T-helper 1 cell treated with Interleukin-12 subunit alpha and Interleukin-12 subunit beta and Interleukin-4 antibody, amounts not matched to agents 30 ng/mL and 1 ng/mL, for 36 hours (primary cell): ENCODE measurements around the gene PLEKHA6. TPM values are rescaled to one million over a fixed set of nuclear protein-coding genes. Genes with fewer than 3 reads are reported as not detected.

Source experiments
- intact Hi-C: fragments of 100-400 bp; cut with micrococcal nuclease; formaldehyde crosslinking; loops from one replicate; pipeline ENCODE4 v1.15.1; 2024
- total RNA-seq: library from RNA; stranded (reverse); gene quantifications from 2 replicates; pipeline ENCODE4 v1.2.3, GENCODE V29; 2022

Gene PLEKHA6
- total RNA-seq, 1 donor from 2014 or later, result 0.32 TPM

DNA sequence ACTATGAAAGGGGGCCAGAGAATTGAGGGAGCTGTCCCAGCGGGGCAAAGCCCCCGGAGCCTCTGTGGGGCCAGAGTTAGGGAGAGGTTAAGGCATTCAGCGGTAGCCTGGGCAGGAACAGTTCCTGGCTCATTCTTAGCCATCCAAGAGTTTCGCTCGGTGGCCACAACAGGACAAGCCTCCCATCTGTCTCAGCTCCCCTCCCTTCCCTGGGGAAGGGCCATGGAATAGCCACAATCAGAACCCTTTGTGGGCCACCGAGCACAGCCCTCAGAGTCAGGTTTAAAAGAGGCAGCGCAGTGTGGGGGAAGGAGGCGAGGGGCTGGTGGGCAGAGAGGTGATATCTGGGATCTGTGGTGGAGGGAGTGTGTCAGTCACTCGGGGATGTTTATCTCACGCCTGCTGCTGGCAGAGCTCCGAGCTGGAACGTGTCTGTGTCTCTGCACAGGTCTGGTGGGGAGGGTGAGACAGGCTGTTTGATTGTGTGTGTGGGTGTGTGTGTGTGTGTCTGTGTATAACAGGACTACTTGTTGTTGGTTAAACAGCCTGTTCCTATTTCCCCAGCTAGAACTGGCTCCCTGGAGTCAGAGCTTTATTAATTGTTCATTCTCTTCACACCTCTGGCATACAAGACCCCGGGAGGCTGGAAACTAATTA is 96.3 kb downstream of the PLEKHA6 start:
- intact Hi-C loops, result no loop called here

DNA sequence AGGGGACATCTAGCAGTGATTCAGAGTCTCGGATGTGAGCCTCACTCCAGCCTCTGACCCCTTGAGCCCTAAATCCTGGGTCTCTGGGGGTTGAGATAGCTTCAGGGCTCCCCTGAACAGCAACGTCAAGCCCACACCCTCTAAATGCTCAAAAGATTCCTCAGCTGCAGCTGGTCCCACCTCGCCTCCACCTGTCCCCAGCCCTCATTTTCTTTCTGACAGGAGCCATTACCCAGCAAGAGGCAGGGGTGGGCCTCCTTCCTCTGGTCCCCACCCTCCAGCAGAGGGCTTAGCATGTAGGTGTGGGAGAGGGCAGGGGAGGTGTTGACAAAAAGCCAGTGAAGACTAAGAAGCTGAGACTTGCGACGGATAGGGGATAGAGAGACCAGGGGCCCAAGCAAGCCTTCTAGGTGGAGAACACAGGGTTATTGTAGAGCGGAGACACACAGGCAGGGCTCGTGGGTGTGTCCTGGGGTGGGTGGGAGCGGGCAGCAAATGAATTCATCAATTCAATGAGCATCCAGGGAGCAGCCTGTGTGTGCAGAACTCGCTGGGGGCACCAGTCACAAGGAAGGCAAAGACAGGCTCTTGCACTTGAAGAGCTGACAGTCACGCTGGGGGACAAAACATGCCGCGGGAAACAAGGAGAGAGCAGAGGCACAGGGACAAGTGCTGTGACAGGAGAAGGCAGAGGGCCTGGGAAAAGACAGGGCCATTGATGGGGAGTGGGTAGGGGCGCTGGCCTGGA is 97.0 kb downstream of the PLEKHA6 start:
- intact Hi-C loops, result no loop called here

DNA sequence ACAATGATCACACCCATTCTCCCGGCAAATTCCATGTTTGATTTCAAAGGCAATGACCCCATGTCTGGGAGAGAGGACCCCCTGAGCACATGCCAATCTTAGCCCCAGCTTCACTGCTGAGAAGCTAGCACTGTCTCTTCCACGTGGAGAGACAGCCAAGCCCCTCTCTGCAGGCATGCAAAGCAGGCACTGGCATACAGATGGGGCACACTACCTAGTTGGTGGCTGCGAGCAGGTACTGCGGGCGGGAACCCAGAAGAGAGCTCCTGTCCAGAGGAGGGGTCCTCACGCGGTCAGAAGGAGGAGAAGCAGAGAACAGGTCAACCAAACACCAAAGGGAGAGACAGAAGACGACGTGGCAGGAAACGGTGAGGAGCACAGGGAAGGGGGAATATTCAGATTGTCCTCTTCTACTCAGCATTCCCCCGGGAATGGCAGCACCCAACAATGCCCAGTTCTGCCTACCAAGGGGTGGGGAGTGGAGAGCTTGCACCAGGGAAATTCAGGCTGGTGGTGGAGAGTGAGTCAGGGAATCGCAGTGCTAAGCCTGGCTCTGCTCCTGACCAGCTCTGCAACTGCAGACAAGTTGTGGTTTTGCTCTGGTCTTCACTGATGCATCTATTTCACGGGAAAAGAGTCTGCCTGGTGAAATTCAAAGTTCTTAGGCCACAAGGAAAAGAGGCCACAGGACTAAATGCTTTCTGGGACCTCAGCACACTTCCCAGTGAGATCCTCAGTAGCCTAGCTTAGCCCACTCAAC is 97.8 kb downstream of the PLEKHA6 start:
- intact Hi-C loops, result no loop called here

DNA sequence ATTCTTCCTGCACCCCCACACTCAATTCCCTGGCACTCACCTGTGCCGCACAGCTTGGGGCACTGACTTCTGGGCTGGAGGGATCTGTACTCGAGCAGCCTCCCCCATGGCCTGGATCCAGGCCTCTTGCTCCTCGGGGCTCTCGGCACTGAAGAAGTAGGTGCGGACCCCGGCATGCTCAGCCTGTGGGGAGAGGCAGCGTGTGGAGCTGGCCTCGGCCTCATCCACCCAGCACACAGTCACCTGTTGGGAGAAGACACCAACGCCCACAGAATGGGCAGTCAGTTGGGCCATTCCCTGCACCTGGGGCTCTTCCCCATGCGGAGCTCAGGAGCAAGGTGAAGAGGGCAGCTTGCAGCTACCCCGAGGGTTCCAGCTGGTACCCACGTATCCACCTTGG is 98.5 kb downstream of the PLEKHA6 start:
- intact Hi-C loops, result no loop called here

DNA sequence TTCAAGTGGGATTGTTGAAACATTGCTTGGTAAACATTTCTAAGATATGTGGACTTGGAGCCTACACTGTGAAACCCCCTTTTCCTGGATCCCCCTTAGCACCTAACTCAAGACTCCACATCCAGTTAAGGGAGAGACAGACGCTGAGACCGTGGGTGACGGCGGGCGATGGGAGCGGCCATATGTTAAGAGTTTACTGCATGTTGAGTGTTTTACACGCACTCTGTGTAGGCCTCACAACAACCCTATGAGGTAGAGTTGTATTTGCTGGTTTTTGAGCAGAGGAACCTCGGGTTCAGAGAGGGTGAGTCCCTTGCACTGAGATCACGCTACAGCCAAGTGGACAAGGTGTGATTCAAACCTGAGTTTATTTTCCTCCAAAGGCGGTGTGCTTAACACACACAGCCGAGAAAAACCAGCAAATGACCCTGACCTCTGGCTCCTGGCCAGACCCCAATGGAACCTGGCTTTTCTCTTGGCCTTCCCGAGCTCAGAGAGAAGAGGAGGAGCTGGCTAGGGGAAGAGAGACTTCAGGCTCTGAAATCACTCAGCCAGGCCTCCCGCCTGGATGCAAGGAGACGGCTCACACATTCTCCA is 99.0 kb downstream of the PLEKHA6 start:
- intact Hi-C loops, result no loop called here

DNA sequence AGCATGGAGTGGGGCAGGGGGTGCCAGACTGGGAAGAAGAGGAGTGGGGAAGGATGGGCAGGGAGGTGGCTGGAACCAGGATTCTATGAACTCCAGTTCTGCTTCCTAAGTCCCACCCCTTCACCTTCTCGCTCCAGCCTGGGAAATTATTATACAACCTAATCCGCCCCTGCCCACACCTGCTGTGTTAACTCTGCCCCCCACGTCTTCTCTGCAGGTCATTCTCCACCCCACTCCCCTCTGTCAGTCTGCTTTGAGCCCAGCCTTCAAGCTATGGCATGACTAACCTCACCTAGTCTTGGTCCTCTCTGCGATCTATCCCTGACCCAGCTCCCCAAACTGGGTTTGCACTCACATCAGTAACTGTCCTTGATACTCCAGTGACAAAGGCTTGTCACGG is 99.9 kb downstream of the PLEKHA6 start:
- intact Hi-C loops, result no loop called here

DNA sequence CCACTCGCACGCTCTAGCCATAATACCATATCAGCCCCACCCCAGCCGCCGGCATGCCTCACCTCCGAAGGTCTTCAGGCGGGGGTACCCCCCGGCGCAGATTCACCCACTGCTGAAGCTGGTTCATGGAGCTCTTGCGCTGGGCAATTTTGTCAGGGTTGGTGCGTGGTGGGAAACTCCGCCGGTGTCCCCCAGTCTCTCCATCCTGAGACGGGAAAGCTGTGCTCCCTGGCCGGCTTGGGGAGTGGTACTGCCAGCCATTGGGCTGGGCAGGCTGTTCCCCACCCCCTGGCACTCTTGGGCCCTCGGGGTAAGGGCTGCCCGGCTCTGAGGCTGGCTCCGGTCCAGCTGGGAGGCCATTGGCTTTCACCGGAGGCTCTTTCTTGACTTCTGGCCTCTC is 100.5 kb downstream of the PLEKHA6 start:
- intact Hi-C loops, result no loop called here

DNA sequence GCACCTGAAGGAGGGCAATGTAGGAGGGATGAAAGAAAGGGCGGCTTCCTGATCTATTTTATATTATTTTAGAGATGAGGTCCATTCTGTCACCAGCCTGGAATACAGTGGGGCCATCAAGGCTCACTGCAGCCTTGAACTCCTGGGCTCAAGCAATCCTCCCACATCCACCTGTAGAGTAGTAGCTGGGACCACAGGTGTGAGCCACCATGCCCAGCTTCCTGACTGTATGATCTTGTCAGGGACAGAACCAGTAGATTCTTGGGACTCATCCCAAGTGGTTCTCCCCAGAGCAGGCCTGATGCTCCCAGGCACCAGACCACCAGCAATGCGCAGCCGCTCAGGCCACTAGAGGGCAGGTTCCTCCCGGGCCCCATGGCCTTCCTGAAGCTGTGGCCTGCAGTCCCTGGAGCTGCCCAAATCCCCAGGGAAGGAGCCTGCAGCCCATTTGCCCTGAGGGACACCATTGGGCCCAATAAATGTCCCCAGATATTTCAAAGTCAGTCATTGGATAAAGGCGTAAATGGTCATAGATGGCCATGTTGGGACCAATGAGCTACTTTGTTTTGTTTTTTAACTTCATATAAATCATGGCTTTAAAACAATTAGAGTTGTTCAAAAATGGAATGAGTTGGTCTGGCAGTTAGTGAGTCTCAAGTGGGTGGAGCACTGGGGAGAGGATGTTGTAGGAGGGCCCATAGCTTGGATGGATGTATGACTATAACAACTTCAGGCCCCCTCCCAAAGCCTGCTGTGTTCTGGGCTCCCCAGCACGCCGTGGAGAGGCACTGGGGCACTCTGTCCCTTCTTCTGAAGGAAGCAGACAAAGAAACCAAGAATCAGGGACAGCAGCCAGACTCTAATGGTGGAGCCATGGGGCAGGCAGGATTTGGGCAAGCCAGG is 101.3 kb downstream of the PLEKHA6 start:
- intact Hi-C loops, result loop anchor here (1.0 kb wide), 1 partner anchor 105 kb away; no protein-coding TSS in a partner anchor

DNA sequence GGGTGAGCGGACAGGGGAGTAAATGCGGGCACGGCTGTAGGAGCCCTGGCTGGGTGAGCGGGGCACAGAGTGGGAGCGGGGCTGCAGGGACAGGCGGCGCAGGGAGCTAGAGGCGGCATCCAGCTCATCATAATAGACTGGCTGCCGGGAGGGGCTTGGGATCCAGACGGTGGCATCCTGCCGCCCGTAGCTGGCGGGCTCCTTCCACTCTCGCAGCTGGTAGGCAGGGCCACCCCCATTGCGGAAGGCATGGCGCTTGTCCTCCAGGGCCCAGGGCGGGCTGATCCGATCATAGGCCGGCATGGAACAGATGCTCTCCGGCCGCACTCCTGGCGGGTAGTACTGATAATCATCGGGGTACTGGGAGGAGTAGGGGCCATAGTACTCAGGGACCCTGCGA is 102.3 kb downstream of the PLEKHA6 start:
- intact Hi-C loops, result no loop called here

DNA sequence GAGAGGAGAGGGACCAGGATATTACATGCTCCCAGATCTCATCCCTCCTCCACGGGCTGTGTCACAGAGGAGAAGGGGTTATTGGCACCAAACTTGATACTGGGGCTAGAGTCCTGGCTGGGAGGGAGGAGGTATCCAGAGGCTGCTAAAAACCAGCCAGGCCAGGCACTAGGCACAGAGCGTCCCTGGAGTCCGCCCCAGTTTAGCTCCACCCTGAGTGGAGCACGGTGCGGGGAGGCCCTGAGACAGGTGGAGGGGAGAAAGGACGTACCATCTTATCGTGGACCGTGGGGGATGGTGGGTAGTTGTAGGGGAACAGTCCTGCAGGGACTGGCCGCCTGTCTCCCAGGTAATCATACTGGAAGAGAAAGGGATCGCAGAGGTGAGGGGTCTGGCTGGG is 103.2 kb downstream of the PLEKHA6 start:
- intact Hi-C loops, result no loop called here

DNA sequence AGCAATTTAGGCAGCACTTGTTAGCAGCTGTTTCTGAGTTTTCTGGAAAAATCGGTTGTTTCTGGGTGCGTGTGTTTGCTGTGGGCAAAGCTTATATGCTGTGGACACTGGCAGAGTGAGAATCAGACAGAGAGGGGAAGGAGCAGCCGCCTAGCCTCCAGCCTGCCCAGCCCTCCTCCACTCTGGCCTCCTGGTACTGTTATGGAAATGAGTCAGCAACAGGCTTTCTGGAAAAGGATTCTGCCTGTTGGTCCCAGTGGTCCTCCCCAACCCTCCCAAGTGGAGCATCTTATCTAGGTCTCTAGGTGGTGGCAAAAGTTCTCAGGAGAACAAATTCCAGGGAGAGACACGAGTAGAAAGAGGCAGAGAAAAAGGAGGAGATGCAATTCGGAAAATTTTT is 103.8 kb downstream of the PLEKHA6 start:
- intact Hi-C loops, result no loop called here

DNA sequence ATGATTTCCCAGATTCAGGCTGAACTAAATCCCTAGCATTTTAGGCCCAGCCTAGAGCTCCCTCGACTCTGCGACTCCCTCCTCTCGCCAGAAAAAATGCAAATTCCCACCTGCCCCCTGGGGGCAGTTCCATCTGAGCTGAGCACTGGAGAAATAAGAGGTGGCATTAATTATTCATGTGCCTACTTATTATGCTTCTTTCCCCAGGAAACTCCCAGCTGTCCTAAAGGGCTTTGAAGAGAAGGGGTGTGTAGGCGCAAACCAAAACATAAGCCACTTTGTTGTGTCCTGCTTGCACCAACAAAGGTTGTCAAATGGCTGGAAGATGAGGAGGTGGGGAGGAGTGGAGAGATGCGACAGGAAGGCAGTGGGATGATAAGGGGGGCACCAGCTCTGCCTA is 104.5 kb downstream of the PLEKHA6 start:
- intact Hi-C loops, result no loop called here

DNA sequence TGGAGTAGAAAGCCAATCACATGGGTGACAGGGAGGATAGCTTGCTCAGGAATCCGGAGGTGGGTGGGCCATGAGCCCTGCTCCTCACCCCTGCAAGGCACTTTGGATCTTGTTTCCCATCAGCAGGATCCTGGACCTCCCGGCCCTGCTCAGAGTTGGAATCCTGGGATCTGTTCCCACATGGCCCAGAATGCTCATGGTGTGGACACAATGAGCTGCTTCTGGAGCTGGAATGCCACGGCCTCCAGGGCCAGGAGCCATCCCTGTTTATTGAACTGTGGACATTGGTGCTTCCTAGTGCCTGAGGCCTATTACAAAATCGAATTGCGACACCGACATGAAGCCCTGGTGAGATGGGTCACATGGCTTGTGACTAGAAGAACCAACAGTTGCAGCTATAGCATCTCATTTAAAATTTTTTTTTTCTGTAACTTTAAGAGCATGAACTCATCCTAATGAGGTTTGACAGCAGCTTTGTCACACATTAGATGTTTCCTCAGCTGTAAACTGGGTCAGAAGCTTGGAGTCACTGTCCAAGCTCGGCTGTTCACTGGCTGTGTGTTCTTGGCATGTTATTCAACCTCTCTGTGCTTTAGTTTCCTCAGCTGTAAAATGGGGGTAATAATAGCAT is 105.6 kb downstream of the PLEKHA6 start:
- intact Hi-C loops, result no loop called here

DNA sequence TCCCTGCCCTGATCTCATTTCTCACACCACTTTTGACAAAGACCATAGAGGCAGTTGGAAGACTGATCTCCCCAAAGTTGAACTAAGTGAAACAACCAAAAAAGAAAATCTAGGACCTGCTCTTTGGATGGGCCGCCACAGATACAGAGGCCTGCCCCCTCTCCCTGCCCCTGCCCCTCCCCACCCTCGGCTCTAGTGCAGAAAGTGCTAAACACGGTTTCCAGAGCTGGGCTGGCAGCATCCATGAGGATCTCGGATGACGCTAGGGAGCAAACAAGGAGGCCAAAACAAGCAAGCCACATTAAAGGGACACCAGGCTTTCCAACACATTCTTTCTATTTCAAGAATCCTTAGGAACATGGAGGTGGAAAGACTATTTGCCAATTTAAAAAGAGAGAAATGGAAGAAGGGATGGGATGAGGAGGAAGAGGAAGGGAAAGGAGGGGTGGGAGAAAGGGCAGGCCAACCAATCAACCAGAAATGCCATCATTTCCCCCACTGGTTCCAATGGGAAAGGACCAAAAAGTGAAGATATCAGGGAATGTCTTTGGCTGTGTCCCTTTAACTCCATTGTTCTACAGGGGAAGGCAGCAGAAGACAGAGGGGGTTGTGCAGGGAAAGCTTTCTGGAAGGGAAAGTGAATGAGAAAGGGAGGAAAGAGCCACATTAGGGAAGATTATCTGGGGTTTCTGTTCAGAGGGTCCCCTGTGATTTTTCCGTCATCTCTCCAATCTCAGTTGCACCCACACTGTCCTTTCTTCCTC is 107.6 kb downstream of the PLEKHA6 start:
- intact Hi-C loops, result no loop called here

DNA sequence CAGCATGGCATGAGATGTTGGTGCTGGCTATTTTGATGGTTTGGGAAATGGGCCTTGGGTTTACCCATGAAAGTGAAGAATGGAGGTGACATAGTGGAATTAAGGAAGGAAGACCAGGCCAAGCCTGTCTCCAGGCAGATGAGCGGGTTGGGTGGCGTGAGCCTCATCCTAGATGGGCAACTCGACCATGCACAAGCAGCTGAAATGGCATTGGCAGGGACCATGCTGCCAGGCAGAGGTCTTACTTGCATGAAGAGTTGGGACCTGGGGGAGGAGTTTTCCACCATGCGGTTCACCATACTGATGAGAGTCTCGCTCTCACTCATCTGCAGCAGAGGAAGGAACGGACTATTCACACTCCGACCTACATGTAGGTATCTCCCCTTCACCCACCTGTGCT is 108.4 kb downstream of the PLEKHA6 start:
- intact Hi-C loops, result no loop called here

DNA sequence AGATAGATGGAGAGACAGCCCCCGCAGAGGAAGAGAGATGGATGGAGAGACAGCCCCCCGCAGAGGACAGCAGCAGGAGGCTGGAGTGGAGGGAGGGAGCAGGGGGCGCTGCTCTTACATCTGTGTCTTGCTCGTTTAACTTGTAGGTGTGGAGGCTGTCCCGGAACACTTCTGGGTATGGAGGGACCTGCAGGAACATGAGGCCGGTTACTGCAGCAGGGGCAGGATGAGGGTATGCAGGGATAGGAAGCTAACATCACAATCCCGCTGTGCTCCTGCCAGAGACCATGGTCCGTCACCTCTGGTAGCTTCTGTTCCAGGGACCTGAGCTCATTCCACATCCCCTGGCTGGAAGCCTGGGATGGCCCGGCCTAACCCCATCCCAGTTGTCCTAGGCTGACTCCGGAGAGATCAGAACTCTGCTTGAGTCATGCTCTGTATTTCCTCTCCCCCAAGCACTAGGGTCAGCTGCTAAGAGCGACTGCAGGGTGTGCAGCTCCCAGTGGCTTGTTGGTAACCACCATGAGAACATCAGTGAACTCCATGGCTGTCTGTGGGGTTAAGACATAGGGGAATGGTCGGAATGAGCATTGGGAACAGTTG is 109.2 kb downstream of the PLEKHA6 start:
- intact Hi-C loops, result no loop called here

DNA sequence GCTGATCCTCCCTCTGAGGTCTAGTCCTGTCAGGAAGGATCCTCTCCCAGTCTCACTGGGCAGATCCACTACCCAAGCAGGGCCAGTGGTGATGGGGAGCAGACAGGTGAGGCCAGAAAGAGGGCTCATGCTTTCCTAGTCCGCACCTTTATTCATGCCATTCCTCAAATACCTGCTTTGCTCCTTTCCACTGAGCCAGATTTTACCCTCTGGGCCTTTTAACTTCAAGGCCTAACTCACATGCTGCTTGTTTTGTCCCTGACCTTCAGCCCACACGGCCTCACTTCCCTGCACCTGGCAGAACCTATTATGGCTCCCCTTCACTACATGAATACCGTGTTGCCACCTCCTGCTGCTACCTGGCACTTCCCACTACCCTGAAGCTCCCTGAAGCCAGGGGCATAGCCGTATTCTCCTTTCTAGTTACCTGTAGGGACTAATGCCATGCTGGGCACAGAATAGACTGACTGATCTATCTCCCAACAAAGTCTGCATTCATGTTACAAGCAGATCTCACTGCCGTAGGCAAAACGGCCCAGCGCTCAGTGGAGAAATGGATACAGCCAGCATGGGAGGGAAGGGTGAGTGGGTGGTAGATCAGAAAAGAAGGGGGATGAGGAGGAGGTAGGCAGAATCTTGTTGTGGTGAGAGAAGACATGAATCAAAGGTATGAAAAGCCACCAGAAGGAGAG is 109.8 kb downstream of the PLEKHA6 start:
- intact Hi-C loops, result no loop called here

DNA sequence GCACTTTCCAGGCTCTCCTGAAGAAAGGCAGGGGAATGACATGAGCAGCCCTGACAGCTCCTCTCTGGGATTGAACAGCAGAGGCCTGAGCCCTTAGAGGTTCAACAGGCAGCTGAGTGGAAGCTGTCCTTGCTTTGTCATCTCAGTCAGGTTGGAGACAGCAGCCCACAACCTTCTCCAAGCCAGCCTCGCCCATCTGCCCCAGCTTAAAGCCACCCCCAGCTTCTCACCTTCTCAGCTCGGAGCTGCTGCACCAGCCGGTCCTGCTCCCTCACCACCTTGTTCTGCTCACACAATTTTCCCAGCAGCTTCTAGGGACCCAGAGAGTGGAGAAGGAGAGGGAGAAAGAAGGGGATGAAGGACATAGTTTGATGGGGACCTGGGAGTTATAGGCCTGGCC is 110.8 kb downstream of the PLEKHA6 start:
- intact Hi-C loops, result no loop called here

DNA sequence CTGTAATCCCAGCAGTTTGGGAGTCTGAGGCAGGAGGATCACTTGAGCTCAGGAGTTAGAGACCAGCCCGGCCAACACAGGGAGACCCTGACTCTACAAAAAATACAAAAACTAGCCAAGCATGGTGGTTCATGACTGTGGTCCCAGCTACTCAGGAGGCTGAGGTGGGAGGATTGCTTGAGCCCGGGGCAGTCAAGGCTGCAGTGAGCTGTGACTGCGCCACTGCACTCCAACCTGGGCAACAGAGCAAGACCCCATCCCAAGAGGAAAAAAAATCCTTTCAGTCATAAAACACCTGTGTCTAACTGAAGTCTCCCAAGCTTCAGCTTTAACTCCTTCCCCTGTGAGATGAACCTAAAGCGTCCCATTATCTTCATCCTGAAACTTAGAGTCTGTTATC is 112.9 kb downstream of the PLEKHA6 start:
- intact Hi-C loops, result no loop called here
